Measurements from ENCODE around the gene CTNNA3. TPM values are rescaled to one million over a fixed set of nuclear protein-coding genes. Genes with fewer than 3 reads are reported as not detected.

Gene CTNNA3
- total and polyA plus RNA-seq, 2 of the 4 experiments (the other 2 are of a cell fraction), result 0.19 to 0.90 TPM

- intact Hi-C loops (cut with micrococcal nuclease), result no loop called here
- H2BK120ac ChIP-seq (ENCODE audit: low read depth, low read length), result no peak overlapping the region
Observed at GRCh38 chr10:66265398-66265797, 1430.6 kb downstream of the CTNNA3 start.

More at GRCh38 chr10:66265398-66265797, 1430.6 kb downstream of the CTNNA3 start:
- Histone ChIP-seq H3K23ac (ENCODE audit: low read depth, low read length) (no peak overlapping the region), H3K18ac (ENCODE audit: low read depth, low read length) (no peak overlapping the region), H2AK5ac (ENCODE audit: low read depth, low read length) (no peak overlapping the region), H3K4me2 (ENCODE audit: low read depth, low read length) (no peak overlapping the region), H3K27me3 (ENCODE audit: control insufficient read depth, insufficient read depth, low read length) (no peaks in the 10 kb centered on the region), H3K56ac (ENCODE audit: extremely low read depth, insufficient read depth, low read length) (no peak overlapping the region), H3K9me1 (ENCODE audit: insufficient read depth, low read length) (no peaks in the 10 kb centered on the region), H3K4me3 (ENCODE audit: insufficient read depth, low read depth, low read length) (no peak overlapping the region), H3K4me1 (ENCODE audit: control insufficient read depth, insufficient read depth, low read length) (no peaks in the 10 kb centered on the region), H3K36me3 (ENCODE audit: control insufficient read depth, insufficient read depth, low read length) (no peaks in the 10 kb centered on the region), H2BK5ac (ENCODE audit: low read depth, low read length, poor library complexity, severe bottlenecking) (no peak overlapping the region), H4K5ac (ENCODE audit: low read depth, low read length) (no peak overlapping the region), H2BK15ac (ENCODE audit: low read depth, low read length) (no peak overlapping the region), H3K27ac (ENCODE audit: insufficient read depth, low read length) (no peak overlapping the region), H2AFZ (replicated peaks; ENCODE audit: low read length, poor library complexity) (no peak overlapping the region), H3K9ac (ENCODE audit: low read depth, low read length) (no peak overlapping the region), H3K79me1 (ENCODE audit: low read depth in 1 of 2, low read length in 2 of 2) (no peaks in the 10 kb centered on the region), H4K8ac (ENCODE audit: low read depth in 2 of 2, low read length in 2 of 2) (no peak overlapping the region), H3K14ac (replicated peaks; ENCODE audit: low read depth, low read length) (no peak overlapping the region), H3K4ac (ENCODE audit: low read depth, low read length) (no peak overlapping the region), H2BK20ac (ENCODE audit: low read depth, low read length) (no peak overlapping the region), H4K91ac (ENCODE audit: insufficient read depth, low read depth, low read length) (no peak overlapping the region), H3K9me3 (ENCODE audit: control insufficient read depth, insufficient read depth, low read length) (no peaks in the 10 kb centered on the region), H2AK9ac (replicated peaks; ENCODE audit: low read depth, low read length, poor library complexity) (no peak overlapping the region), H4K20me1 (ENCODE audit: insufficient read depth, low read length) (no peaks in the 10 kb centered on the region)
- dilution Hi-C loops (cut with HindIII; ENCODE audit: low sequenced_read_pairs, unreplicated experiment) (no loop called here), in situ Hi-C loops (cut with MboI; ENCODE audit: low sequenced_read_pairs) (no loop called here)
- no TSS peak for BruUV-seq (replicated peaks)
- no peak for TF ChIP-seq USF2 (IDR thresholded peaks at IDR 0.05; ENCODE audit: low read depth, low read length)
- no peak for TF ChIP-seq MXI1 (IDR thresholded peaks at IDR 0.05; ENCODE audit: borderline replicate concordance, low read depth, low read length)
- no peak for TF ChIP-seq CEBPB (IDR thresholded peaks at IDR 0.05; ENCODE audit: low read depth, low read length)
- TF ChIP-seq RCOR1 (IDR thresholded peaks at IDR 0.05; ENCODE audit: insufficient replicate concordance, low read length), result no peak
- no peak for TF ChIP-seq MAZ (IDR thresholded peaks at IDR 0.05; ENCODE audit: borderline replicate concordance, low read depth, low read length)
- DNase-seq (no peak), ATAC-seq (ENCODE audit: low read depth) (no peak)
- POLR2A ChIA-PET (ENCODE audit: unreplicated experiment), result no interaction called here
- no CpG with 5 or more reads among the region's 1 CpG for WGBS, 2 experiments (ENCODE audit: extremely low coverage in 2 of 2, insufficient read length in 1 of 2)
- CTCF ChIA-PET, result interaction anchor here (0.9 kb wide), 1 partner anchor 14 kb away, joined by 3 read pairs; no protein-coding TSS in a partner anchor
